Islet precursor cell (in vitro differentiated cells): ENCODE results near the gene ZBTB16.

ENCODE experiments used
- DNase-seq: peaks from one replicate; pipeline ENCODE4 v3.0.0-alpha.2; 2018

ZBTB16 gene

DNA sequence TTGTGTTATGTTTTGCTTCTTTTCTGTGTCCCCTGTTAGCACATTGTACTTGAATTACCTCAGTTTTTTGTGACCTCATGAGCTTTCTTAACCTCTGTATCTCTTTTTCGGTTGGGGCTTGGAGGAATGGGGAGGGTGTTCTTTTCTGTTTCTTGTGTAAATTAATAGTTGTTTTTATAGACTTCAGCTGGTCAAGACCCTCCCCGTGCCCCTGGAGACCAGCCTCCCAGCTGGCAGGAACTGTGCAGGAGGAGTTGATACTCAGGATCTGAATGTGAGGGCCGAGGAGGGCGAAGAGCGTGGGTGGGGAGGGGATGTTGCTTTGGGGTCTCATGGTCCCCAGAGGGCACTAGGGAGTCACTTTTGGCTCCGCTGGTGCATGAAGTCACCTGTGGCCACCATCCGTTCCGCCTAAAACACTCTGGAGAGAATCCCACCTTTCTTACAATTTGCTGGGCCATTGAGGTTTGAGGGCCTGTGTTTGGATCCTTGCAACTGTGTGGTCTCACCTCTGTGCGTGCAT is 192.4 kb downstream of the ZBTB16 start:
- DNase-seq, result no peak

DNA sequence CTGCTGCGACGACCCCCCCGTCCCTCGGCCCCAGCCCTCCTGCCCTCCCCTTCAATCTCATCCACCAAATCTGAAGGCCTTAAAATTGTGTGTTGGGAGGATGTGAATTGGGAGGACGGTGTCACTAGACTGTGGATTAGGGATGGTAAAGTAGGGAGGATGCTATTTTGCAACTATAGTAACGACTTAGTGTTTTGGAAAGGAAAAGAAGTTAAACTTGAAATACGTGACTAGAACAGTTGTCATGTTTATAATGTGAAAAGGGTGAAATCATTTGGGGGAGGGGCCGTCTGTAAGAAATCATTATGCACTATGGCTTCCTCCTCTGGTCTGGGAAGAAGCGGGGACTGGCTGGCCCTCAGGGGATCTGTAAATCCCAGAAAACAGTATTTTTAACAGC is 193.3 kb downstream of the ZBTB16 start:
- no peak for DNase-seq

DNA sequence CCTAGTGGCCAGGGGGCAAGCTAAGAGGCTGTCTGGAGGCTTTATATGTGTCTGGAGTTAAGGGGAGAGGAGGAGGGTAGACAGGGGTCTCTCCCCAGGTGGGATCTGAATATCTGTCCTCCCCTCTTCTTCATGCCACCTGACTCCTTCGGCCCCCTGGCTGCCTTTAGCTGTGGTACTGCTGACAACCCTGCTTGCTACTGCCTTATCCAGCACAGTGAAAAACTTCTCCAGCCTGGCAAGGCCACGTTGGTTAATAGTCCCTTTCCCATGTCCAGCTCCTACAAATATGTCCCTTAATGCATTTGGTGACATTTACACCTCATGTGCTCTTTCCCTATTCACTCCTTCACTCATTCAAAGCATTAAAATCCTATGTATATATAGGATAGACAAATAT is 194.3 kb downstream of the ZBTB16 start:
- no peak for DNase-seq

DNA sequence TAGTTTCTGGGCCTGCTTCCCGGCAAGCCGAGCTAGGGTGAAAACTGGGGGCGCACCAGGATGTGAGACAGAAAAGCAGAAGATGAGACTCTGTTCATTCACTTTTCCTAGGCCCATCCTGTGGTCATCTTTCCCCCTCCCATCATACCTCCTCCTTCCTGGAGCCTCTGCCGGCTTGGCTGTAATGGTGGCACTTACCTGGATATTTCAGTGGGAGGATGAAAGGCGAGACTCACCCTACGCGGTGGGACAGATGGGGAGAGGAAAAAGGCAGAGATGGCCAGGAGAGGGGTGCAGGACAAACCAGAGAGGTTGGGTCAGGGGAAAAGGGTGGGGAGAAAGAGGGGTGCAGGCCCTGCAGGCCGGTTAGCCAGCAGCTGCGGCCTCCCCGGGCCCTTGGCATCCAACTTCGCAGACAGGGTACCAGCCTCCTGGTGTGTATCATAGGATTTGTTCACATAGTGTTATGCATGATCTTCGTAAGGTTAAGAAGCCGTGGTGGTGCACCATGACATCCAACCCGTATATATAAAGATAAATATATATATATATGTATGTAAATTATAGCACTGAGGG is 195.1 kb downstream of the ZBTB16 start:
- DNase-seq, result no peak

DNA sequence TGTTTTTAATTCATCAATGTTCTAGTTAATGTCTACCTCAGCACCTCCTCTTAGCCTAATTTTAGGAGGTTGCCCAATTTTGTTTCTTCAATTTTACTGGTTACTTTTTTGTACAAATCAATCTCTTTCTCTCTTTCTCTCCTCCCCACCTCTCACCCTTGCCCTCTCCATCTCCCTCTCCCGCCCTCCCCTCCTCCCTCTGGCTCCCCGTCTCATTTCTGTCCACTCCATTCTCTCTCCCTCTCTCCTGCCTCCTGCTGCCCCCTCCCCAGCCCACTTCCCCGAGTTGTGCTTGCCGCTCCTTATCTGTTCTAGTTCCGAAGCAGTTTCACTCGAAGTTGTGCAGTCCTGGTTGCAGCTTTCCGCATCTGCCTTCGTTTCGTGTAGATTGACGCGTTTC is 195.8 kb downstream of the ZBTB16 start:
- DNase-seq, result no peak

DNA sequence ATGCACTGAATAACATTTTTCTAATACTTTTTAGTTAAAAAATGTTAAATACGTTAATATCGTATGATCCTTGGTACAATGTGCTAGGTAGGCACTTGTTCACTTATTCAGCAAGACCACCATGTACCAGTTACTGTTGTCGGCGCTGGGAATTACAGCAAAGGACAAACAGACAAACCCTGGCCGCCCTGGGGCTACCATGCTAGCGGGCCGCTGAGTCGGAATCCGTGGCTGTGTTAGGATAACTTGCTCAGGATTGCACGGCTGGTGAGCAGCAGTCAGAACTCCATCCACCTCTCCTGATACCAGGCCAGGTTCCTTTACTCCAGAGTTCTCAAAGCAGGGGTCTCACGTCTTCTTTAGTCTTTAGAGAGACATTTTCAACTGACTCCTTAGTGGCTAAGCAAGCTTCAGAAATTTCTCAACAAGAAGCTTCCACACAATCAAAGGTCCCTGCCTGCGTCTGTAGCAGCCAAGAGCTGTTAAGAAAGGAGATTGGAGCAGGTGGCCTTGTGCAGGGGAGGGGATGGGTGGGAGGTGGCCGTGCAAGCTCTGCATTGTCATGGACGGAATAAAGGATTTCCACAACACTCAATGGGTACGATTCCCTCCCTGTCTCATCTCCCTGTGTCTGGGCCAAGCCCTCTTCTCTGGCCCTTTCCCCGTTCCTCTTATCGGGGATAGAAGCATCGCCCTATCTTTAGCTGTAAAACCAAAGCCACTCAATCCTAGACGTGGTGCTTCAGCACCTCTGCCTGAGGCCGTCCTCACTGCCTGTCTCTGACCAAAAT is 196.9 kb downstream of the ZBTB16 start:
- DNase-seq, result peak; percentile 74

DNA sequence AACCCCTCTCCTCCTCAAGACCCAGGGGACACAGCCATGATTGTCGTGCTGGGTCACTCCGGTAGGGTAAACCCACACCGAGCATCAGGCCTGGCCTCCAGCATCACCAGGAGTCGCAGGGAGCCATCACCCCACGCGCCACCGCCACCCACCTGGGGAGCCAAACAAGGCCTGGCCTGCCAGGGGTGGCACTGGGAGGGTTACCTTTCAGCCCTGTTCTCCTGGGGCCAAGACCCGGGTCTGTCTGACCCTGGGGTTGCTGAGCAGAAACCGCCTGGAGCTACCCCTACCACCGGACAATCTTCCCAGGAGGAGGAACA is 197.4 kb downstream of the ZBTB16 start:
- DNase-seq, result no peak

DNA sequence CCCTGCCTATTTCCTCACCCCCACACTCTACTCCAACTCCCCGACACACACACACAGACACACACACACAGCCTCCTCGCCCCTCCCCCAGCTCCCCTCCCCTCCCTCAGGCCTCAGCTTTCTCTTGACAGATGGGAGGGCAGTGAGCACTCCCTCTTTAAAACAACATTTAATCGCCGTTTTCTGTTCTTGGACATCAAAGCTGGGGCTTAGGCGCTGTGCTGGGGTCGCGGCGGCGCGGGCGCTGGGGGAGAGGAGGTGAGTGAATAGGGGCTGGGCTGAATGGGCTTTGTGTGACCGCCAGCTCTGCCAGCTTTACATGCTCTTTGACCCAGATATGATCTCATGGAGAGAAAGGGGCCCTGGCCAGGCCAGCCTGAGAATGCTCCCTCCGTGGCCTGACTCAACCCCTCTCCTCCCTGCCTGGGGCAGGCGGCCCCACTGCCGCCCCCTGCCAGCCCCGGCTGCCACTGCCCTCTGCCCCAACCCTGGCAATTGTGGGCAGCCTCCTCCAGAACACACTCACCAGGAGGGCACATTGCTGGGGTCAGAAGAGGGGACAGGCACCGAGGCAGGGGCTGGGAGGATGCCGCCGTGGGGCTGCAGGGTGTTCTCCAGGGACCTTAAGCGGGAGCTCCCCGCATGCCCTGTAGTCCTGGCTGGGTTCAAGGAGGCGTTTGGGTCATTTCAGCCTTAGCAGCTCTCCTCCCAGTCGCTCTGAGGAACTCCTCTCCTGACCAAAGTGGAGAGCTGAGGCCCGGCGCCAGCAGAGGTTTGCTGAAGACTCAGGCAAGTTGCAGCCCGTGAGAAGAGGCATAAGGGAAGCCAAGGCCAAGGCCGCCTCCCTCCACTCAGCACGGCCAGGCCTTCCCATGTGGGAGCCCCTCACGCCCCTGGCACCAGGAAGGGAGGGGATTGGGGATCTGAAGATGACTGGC is 198.4 kb downstream of the ZBTB16 start:
- DNase-seq, result peak; percentile 80

DNA sequence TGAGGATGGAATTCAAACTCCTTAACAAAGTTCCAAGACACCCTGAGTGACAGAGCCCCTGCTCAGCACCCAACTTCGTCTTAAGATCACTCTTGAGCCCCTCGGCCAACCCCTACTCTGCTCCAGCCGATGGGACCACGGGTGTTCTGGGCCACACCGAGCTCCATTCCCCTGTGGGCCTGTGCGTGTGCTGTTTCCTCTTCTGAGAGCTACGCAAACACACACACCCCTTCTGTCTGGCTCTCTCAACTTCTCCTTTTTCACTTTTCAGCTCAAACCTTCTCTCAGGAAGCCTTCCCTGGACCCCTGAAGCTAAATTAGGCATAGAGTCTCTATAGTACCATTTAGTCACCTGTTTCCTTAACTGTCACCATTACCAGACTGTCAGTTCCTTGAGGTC is 199.2 kb downstream of the ZBTB16 start:
- DNase-seq, result no peak

DNA sequence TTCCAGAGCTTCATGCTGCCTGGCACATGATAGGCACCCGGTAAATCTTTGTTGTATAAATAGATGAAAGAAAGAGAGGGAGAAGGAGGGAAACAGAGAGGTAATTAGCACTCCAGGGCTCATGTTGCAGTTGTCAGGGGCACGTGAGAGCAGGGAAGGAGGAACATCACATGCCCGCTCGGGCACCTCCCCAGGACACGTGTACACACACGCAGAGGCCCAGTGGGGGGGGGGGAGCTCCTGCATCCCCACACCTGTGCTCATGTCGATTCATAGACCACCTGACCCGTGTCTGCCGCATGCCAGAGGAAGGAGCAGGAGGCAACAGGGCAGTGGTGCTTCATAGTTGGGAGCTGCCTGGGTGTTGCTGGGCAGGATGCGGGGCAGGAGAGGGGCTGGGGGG is 199.6 kb downstream of the ZBTB16 start:
- DNase-seq, result no peak

DNA sequence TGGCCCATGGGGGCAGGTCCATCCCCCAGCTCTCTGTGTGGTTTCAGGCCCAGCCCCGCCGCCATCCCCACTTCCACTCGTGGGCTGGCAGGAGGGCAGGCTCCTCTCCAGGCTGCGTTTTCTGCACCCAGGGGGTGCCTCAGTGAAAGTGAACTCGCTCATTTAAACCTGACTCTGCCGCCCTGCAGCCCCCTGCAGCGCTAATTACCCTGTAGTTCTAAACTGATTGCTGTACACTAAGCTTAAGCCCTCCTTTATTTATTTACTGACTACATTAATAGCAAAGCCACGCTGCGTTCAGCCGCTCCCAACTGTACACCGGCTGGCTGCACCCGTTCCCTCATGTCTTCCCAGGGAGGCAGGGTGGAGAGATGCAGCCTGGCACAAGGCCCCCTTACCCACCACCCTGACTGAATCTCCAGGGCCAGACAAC is 200.1 kb downstream of the ZBTB16 start:
- no peak for DNase-seq

DNA sequence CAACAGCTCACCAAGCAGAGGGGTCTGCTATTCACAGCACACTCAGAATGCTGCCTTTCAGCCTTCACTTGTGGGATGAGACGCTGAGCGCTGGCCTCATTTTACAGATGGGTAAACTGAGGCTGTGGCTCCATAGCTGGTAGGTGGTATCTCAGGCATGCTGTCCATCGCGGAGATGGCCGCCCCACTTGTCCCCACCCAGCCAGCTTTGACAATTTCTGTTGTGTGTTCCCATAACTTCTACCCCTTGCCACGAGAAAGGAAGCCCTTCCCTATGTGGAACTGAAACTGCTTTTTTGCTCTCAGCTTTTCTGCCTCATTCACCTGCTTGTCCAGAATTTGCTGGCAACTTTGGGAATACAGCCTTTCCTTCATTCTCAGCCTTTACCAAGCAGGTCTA is 200.6 kb downstream of the ZBTB16 start:
- DNase-seq, result no peak

DNA sequence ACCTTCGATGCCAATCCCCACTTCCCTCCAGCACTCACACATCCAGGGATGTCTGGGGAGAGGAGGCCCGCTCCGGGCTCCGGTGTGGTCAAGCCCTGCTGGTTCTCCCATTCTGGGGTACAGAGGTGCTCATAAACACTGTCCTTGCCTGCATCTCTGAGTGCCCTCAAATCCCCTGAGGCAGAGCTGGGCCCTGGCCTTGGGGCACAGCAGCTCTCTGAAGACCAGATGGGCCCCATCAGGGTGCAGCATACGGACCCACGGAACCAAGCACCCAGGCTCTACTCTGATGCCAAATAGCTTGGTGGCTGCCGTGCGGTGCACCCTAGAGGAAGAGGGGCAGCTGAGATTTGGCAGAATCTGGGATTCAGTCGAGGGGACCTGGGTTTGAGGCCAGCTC is 201.0 kb downstream of the ZBTB16 start:
- no peak for DNase-seq

DNA sequence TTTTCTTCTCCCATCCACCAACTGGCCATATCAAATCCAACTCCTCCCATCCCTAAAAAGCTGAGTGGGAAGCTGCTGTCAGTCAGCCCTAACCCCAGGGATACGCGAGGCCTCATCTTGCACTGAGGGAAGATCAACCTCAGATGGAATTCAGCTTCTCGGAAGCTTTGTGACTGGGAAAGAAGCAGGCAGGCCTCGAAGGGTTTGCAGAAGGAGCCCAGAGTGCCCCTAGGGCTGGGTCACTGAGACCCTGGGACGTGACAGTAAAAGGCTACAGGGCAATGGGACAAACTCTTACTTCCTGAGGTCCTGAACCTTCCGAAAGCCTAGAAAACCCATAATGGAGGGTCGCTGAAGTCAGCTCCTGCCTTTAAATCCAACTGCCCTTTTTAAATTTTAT is 202.3 kb downstream of the ZBTB16 start:
- DNase-seq, result no peak

DNA sequence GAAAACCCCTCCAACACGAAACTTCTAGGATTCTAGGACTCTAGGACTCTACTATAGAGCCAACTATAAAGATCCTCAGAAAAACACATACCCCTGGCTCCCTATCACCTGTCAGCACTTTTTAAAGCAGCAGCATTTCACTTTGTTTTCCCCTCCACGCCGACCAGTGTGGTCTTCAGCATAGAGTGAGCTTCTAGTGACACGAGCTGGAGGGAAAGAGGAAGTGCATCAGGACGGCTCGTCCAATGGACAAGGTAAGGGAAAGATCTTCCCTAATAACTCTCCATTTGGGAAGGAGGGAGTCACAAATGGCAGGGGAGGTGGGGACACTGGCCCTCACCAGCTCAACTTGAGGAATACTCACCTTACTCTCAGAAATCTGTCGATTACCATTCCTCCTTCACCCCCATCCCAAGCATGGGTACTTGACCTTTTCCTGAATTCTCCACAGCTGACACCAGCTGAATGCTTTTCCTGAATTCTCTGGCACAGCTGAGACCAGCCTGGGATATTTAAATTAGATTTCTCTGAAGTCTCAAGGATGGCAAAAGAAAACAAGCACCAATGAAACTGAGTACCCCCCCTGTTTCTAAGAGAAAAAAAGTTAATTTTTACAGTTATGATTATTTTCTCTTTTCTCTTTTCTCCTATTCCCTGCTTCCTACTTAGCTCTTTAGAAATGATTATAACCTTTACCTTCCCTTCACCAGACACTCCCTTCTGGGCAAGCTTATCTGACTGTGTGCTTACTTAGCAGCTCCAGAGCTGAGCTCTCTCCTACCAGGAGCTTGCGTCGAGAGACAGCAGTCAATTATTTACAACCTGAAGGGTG is 203.4 kb downstream of the ZBTB16 start:
- DNase-seq, result peak; percentile 72

DNA sequence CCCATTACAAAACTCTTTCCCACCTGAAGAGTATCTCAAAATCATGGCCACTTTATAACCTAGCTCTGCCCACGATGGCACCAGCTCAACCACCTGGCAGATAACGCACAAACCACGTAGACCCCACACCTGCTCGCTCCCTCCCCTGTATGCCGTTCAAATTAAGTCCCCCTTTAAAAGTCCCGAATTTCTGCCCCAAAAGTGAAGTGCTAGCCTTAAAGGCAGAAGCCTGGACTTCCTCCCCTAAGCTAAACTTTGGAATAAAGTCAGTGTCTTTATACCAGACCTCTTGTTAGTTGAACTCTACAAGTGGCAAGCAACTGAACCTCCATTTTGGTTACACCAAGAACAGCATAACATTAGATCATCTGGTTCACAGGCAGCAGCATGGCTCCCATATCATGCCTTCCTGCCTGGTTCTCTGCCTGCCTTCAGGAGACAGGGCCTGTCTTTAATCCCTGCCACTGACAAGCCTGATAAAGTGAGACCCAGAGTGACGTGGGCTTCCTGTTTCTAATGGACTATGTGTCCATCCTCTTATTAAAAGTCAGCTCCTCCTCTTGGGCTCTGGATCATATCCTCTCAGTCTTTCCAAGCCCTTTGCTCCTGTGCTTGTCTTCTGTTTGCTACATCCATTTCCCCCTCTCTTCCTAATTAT is 204.1 kb downstream of the ZBTB16 start:
- no peak for DNase-seq

DNA sequence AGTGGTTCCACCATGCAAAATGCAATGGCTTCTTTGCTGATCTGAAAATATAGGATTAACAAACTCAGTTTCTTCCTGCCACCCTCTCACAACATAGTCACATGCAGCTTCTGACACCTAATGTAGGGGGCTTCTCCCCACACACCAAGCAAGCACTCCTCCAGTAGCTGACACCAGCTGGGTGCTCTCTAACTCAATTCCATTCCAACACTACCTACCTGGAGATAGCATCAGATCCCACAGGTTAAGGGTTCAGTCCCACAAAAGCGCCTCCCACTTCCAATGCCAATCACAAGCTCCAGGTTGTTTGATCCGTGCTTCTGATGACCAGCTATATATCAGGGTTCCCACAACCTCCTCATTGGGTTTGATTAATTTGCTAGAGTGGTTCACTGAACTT is 204.9 kb downstream of the ZBTB16 start:
- peak; percentile 18 for DNase-seq

DNA sequence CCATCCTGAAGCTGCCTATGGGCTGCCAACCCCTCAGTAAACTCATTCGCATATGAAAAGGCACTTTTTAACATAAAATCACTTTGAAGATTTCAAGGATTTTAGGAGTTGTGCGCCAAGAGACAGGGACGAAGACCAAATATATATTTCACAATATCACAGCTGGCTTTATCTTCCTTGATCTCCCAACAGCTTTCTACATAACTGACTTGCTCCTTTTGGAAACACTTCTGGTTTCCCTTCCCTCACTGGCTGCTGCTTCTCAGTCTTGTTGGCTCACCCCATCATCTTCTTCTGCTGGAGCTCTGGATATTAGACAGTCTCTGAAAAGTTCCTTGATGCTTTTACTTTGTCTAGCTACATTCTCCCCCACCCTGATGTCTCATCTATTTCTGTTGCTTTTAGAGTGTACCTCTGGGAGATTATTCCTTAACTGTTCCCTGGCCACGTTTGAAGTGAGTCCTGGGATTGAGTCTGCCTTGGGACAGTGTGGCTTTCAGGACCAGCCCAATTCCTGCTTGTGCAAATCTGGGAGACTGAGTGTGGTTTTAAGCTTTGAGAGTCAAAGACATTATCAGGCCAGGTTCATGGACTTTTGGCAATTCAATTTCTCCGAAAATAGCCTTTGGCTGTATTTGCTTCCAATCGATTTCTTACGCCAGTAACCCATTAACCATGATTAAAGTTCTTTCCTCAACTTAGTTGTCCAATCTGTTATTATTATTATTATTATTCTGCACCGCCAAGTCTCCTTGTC is 205.8 kb downstream of the ZBTB16 start:
- peak; percentile 17 for DNase-seq

DNA sequence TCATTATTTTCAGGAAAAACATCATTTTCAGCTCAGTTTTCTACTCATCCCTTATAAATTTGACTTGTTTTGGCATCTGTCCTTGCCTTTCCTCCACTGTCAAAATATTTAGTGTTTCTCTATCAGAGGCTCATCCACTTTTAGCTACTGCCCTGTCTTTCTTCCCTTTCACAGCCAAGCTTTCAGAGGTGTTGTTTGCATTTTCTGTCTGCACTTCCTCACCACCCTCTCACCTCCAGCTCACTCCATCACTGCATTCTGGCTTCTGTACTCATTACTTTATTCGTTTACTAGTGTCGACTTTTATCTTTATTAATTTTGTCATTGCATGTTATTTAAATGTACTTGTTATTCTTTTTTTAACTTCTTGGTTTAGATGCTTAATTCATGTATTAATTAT is 210.0 kb downstream of the ZBTB16 start:
- DNase-seq, result no peak

DNA sequence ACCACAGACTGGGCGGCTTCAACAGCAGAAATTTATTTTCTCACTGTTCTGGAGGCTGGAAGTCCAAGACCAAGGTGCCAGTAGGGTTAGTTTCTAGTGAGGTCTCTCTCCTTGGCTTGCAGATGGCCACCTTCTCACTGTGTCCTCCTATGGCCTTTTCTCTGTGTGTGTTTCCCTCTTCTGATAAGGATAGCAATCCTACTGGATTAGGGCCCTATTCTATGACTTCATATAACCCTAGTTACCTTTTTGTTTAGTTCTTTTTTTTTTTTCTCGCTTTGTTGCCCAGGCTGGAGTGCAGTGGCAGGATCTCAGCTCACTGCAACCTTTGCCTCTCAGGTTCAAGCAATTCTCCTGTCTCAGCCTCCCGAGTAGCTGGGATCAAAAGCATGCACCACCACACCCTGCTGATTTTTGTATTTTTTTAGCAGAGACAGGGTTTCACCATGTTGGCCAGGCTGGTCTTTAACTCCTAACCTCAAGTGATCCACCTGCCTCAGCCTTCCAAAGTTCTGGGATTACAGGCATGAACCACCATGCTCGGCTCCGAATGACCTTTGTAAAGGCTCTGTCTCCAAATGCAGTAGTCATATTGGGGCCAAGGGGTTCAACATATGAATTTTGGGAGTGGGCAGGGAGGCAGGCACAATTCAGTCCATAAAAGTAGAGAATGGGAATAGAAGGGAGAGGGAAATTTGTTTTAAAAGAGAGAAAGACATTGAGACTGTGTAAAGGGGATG is 211.2 kb downstream of the ZBTB16 start:
- no peak for DNase-seq

DNA sequence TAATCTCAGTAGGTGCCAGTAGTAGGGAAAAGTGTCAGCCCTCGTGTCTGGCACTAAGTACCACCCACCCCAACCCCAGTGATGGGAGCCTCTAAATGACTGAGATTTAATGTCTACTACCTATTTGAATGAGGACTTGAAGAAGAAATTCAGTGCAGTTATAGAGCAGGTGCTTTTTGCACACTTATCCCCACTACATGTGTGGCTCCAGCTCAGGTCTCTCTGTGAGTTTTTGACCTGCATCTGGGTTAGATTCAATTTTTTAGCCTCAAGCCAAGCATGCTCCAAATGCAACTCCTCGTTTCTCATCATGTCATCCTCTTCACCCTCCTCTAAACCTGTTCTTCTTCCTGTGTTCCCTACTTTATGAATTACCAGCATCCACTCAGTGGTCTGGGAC is 211.8 kb downstream of the ZBTB16 start:
- no peak for DNase-seq
